ENCODE data around the gene MRPL20. TPM values are rescaled to one million over a fixed set of nuclear protein-coding genes. Genes with fewer than 3 reads are reported as not detected.
"Not testable (repeated sequence)": the region's sequence is repeated elsewhere in the genome, so short reads cannot be mapped to it uniquely, and the experiment has no call there.

Gene MRPL20
- total and polyA plus RNA-seq, 4 donors = 60.1 to 181 (median 122) TPM

GRCh38 chr1:1419813-1420653, 12.9 kb upstream of the MRPL20 start:
- Histone ChIP-seq H3K4me1 (ENCODE audit: control insufficient read depth in 5 of 5, insufficient read depth in 5 of 5, low read length in 5 of 5) (peaks cover 0 to 24% (median 0%) of the 10 kb centered on the region in 5 donors), H3K36me3 (ENCODE audit: control insufficient read depth in 4 of 4, insufficient read depth in 4 of 4, low read length in 4 of 4) (no peaks in the 10 kb centered on the region), H3K4me3 (peak overlapping the region; percentile 49), H3K9ac (ENCODE audit: insufficient read depth in 1 of 2, low read length in 2 of 2) (no peak overlapping the region), H3K27me3 (ENCODE audit: control insufficient read depth in 3 of 3, insufficient read depth in 3 of 3, low read length in 2 of 3) (no peaks in the 10 kb centered on the region), H3K27ac (ENCODE audit: low read depth in 1 of 2, low read length in 1 of 2) (peak overlapping the region in 1 of 2 donors; percentile 83), H3K9me3 (ENCODE audit: control insufficient read depth in 4 of 4, insufficient read depth in 3 of 4, low read length in 3 of 4) (peaks cover 0 to 2% (median 0%) of the 10 kb centered on the region in 4 donors)
- ATAC-seq (ENCODE audit: insufficient read depth, low FRiP score) (peak; percentile 41), DNase-seq (peak in 1 of 3 donors; percentile 58)
- TF ChIP-seq, protein P1, sequence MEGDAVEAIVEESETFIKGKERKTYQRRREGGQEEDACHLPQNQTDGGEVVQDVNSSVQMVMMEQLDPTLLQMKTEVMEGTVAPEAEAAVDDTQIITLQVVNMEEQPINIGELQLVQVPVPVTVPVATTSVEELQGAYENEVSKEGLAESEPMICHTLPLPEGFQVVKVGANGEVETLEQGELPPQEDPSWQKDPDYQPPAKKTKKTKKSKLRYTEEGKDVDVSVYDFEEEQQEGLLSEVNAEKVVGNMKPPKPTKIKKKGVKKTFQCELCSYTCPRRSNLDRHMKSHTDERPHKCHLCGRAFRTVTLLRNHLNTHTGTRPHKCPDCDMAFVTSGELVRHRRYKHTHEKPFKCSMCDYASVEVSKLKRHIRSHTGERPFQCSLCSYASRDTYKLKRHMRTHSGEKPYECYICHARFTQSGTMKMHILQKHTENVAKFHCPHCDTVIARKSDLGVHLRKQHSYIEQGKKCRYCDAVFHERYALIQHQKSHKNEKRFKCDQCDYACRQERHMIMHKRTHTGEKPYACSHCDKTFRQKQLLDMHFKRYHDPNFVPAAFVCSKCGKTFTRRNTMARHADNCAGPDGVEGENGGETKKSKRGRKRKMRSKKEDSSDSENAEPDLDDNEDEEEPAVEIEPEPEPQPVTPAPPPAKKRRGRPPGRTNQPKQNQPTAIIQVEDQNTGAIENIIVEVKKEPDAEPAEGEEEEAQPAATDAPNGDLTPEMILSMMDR (IDR thresholded peaks at IDR 0.05; ENCODE audit: control extremely low read depth, extremely low read depth) = no peak
- 10 to 31% methylated on average over 65 to 112 of the region's 112 CpGs for WGBS, 2 donors

DNA sequence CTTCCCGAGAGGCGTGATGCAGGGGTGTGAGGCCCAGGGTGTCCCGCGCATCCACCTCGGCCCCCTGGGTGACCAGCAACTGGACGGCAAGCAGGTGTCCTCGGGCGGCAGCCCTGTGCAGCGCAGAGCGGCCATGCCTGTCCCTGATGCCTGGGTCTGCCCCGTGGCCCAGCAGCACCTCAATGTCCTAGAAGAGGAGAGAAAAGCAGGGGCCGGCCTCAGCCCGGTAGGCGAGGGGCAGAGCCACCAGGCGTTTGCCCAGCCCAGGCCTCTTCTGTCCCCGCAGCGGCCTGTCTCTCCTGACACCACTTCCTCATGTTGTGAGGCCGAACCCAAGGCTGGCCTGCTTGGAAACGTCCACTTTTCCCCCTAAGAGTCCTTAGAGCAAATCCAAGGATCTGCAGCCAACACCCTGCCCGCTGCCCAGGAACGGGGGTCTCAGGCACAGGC, 12.3 kb upstream of the MRPL20 start:
- no peak for ATAC-seq (ENCODE audit: insufficient read depth, low FRiP score)
- WGBS, 2 donors = 79 to 93% methylated on average over 18 to 21 of the region's 21 CpGs
- H3K9me3 ChIP-seq (ENCODE audit: control insufficient read depth in 4 of 4, insufficient read depth in 3 of 4, low read length in 3 of 4) = peaks cover 0 to 2% (median 0%) of the 10 kb centered on the region in 4 donors
- DNase-seq = no peak
- peaks cover 0 to 24% (median 0%) of the 10 kb centered on the region in 5 donors for H3K4me1 ChIP-seq (ENCODE audit: control insufficient read depth in 5 of 5, insufficient read depth in 5 of 5, low read length in 5 of 5)
- no peak overlapping the region for H3K4me3 ChIP-seq
- TF ChIP-seq, protein P1 (IDR thresholded peaks at IDR 0.05; ENCODE audit: control extremely low read depth, extremely low read depth) = no peak
- no peaks in the 10 kb centered on the region for H3K36me3 ChIP-seq (ENCODE audit: control insufficient read depth in 4 of 4, insufficient read depth in 4 of 4, low read length in 4 of 4)
- no peaks in the 10 kb centered on the region for H3K27me3 ChIP-seq (ENCODE audit: control insufficient read depth in 3 of 3, insufficient read depth in 3 of 3, low read length in 2 of 3)
- no peak overlapping the region for H3K9ac ChIP-seq (ENCODE audit: insufficient read depth in 1 of 2, low read length in 2 of 2)
- peak overlapping the region in 1 of 2 donors; percentile 83 for H3K27ac ChIP-seq (ENCODE audit: low read depth in 1 of 2, low read length in 1 of 2)

DNA sequence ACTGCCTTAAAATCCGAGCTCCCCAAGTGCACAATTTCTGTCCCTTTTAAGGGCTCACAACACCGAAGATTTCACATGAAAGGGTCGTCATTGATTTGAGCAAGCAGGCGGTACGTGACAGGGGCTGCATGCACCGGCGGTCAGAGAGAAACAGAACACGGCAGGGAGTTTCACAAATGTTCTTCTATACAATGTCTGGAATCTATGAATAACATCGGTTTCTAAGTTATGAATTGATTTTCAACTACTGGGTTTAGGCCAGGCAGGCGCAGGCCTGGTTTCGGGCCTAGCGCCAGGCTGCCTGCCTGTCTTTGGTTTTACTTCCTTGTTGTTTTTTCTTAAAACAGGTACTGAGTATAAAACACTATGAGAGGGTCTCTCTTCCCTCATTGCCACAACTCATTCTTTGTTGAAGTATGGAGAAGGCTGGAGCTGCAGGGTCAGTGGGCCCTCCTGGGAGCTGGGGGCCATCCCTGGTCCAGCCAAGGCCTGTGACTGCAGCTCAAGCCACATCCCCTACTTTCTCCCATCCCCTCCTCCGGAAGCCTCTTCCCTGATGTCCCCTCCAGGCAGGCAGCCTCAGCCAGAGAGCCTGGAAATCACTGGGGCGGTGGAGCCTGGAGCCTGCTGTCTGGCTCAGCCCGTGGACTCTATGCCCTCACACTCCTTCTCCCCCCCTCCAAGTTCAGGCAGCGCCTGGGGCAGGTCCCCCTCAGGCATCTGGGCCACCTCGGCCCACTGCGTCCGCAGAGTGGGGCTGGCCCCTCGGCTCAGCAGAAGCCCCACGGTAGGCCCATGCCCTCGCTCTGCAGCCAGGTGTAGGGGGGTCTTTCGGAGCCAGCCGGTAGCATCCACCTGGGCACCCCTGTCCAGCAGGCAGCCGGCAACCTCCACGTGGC, 11.6 kb upstream of the MRPL20 start:
- TF ChIP-seq, protein P1 (IDR thresholded peaks at IDR 0.05; ENCODE audit: control extremely low read depth, extremely low read depth) = no peak
- H3K4me3 ChIP-seq = no peak overlapping the region
- no peaks in the 10 kb centered on the region for H3K36me3 ChIP-seq (ENCODE audit: control insufficient read depth in 4 of 4, insufficient read depth in 4 of 4, low read length in 4 of 4)
- H3K4me1 ChIP-seq (ENCODE audit: control insufficient read depth in 5 of 5, insufficient read depth in 5 of 5, low read length in 5 of 5) = peaks cover 0 to 24% (median 0%) of the 10 kb centered on the region in 5 donors
- DNase-seq = no peak
- no peak overlapping the region for H3K27ac ChIP-seq (ENCODE audit: low read depth in 1 of 2, low read length in 1 of 2)
- 88 to 89% methylated on average over 26 of the region's 26 CpGs for WGBS, 2 donors
- H3K9ac ChIP-seq (ENCODE audit: insufficient read depth in 1 of 2, low read length in 2 of 2) = no peak overlapping the region
- no peaks in the 10 kb centered on the region for H3K27me3 ChIP-seq (ENCODE audit: control insufficient read depth in 3 of 3, insufficient read depth in 3 of 3, low read length in 2 of 3)
- no peak for ATAC-seq (ENCODE audit: insufficient read depth, low FRiP score)
- H3K9me3 ChIP-seq (ENCODE audit: control insufficient read depth in 4 of 4, insufficient read depth in 3 of 4, low read length in 3 of 4) = peaks cover 0 to 2% (median 0%) of the 10 kb centered on the region in 4 donors

DNA sequence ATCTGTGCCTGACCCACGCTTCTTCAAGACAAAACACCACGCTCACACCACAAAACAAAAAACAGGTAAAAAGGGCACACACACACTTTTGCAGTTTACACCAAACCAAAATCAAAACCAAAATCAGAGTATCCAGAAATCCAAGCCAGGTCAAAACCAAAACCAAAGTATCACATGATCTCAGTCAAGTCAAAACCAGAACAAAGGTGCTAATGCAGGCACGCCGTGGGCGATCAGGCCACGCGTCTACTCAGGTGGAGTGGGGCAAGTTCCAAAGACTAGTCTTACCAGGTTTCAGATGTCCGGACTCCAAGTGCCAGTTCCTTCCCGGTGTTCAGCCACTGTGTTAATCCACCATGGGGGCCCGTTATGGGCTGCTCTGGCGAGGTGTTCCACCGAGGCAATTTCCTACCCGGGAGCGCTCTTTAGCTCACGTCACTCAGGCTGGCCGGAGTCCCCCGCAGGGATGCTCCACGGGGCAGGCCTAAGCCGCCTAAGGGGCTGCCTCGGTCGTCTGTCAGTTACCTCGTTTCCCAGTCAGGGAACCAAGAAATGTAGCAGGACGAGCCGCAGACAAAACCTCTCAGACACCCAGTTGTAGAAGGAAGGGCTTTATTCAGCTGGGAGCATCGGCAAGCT, 10.9 kb upstream of the MRPL20 start:
- not testable (repeated sequence) for ATAC-seq (ENCODE audit: insufficient read depth, low FRiP score); DNase-seq; H3K4me3 ChIP-seq; H3K9ac ChIP-seq (ENCODE audit: insufficient read depth in 1 of 2, low read length in 2 of 2); H3K27ac ChIP-seq (ENCODE audit: low read depth in 1 of 2, low read length in 1 of 2); H3K36me3 ChIP-seq (ENCODE audit: control insufficient read depth in 4 of 4, insufficient read depth in 4 of 4, low read length in 4 of 4); H3K9me3 ChIP-seq (ENCODE audit: control insufficient read depth in 4 of 4, insufficient read depth in 3 of 4, low read length in 3 of 4); H3K27me3 ChIP-seq (ENCODE audit: control insufficient read depth in 3 of 3, insufficient read depth in 3 of 3, low read length in 2 of 3)
- 84 to 87% methylated on average over 25 of the region's 25 CpGs for WGBS, 2 donors
- H3K4me1 ChIP-seq (ENCODE audit: control insufficient read depth in 5 of 5, insufficient read depth in 5 of 5, low read length in 5 of 5) = peaks cover 0 to 24% (median 0%) of the 10 kb centered on the region in 5 donors

- not testable (repeated sequence) for H3K27ac ChIP-seq (ENCODE audit: low read depth in 1 of 2, low read length in 1 of 2); ATAC-seq (ENCODE audit: insufficient read depth, low FRiP score); H3K4me3 ChIP-seq; H3K9me3 ChIP-seq (ENCODE audit: control insufficient read depth in 4 of 4, insufficient read depth in 3 of 4, low read length in 3 of 4); H3K27me3 ChIP-seq (ENCODE audit: control insufficient read depth in 3 of 3, insufficient read depth in 3 of 3, low read length in 2 of 3); H3K9ac ChIP-seq (ENCODE audit: insufficient read depth in 1 of 2, low read length in 2 of 2); DNase-seq; H3K36me3 ChIP-seq (ENCODE audit: control insufficient read depth in 4 of 4, insufficient read depth in 4 of 4, low read length in 4 of 4)
- peaks cover 0 to 19% (median 0%) of the 10 kb centered on the region in 5 donors for H3K4me1 ChIP-seq (ENCODE audit: control insufficient read depth in 5 of 5, insufficient read depth in 5 of 5, low read length in 5 of 5)
- WGBS, 2 donors = 77 to 92% methylated on average over 5 of the region's 5 CpGs
These were observed 10.3 kb upstream of the MRPL20 start for GRCh38 chr1:1417396-1417795.

All from lung (tissue), 12 donors.